HepG2 (cell line): ENCODE data around the gene SLC9A9. TPM values are rescaled to one million over a fixed set of nuclear protein-coding genes. Genes with fewer than 3 reads are reported as not detected.

Experiments used
- ATAC-seq: fragments of 200-7000 bp; cut with Tn5 transposase; 3 replicates; pipeline ENCODE4 v1.9.1; 2020; ENCODE audit warnings: mild to moderate bottlenecking, moderate library complexity
- BruUV-seq: library from RNA; stranded (reverse); fragments of 400-500 nt; replicated peaks from 2 replicates; lab custom pipeline; 2021; lab: Mats Ljungman, UMichigan
- CTCF ChIA-PET: fragments of 300-600 bp; formaldehyde crosslinking; extraction: SDS; loops from one replicate; lab custom pipeline; 2021; ENCODE audit warnings: low total read pairs, inconsistent platforms, low intra/inter-chr PET ratio; lab: Yijun Ruan, JAX
- POLR2A ChIA-PET: fragments of 350-600 bp; sonication (Branson Sonifier 250); formaldehyde crosslinking; loops from one replicate; lab custom pipeline; 2020; ENCODE audit warnings: antibody characterized with exemption, inconsistent platforms; lab: Yijun Ruan, JAX
- DNase-seq: peaks from one replicate; pipeline ENCODE4 v3.0.0-alpha.2; 2015; ENCODE audit warnings: low spot score
- FAIRE-seq: peaks from 3 replicates; lab custom pipeline; 2011; peaks lifted over from hg19 to GRCh38; lab: Jason Lieb, UNC
- H2AFZ ChIP-seq: one replicate; pipeline ENCODE4 v1.6.1; 2011; ENCODE audit warnings: low read length, inconsistent platforms
- H3K27ac ChIP-seq: fragments of 300-600 bp; 3 replicates; pipeline ENCODE4 v1.8.0; 2011; ENCODE audit warnings: mixed run types, mild to moderate bottlenecking, mixed read lengths, low read length, inconsistent platforms; ENCODE audit not compliant: insufficient read depth; ENCODE audit errors: extremely low read length
- H3K27me3 ChIP-seq, 2 experiments: fragments of 200-600 bp in 1 of 2; 2 replicates in 1 of 2; 3 replicates in 1 of 2; pipeline versions ENCODE4 v1.6.0 to v1.8.0; 2011; ENCODE audit warnings: low read length in 2 of 2, mild to moderate bottlenecking in 2 of 2, moderate library complexity in 2 of 2, inconsistent platforms in 1 of 2; ENCODE audit not compliant: insufficient read depth in 2 of 2, control insufficient read depth in 1 of 2
- H3K36me3 ChIP-seq, 2 experiments: fragments of 200-600 bp in 1 of 2; replicated peaks in 1 of 2; 2 replicates in 1 of 2; 3 replicates in 1 of 2; pipeline versions ENCODE4 v1.5.1 to v1.8.0; 2011; ENCODE audit warnings: low read length in 2 of 2, inconsistent platforms in 1 of 2; ENCODE audit not compliant: insufficient read depth in 2 of 2, control insufficient read depth in 1 of 2
- H3K4me1 ChIP-seq: 2 replicates; pipeline ENCODE4 v1.5.1; 2012; ENCODE audit warnings: low read length, inconsistent platforms; ENCODE audit not compliant: insufficient read depth
- H3K4me2 ChIP-seq: 2 replicates; pipeline ENCODE4 v1.6.0; 2011; ENCODE audit warnings: low read depth, low read length, inconsistent platforms
- H3K4me3 ChIP-seq, 3 experiments: fragments of 200-600 bp in 1 of 3; sonication (generic), shearing (Covaris generic) in 1 of 3; replicated peaks in 1 of 3; 2 replicates each; pipeline ENCODE4 v1.5.1; 2011 to 2016; ENCODE audit warnings: low read length in 3 of 3, inconsistent platforms in 2 of 3, low read depth in 2 of 3, mild to moderate bottlenecking in 2 of 3, control low read depth in 1 of 3, mixed read lengths in 1 of 3; ENCODE audit not compliant: insufficient read depth in 1 of 3
- H3K79me2 ChIP-seq: one replicate; pipeline ENCODE4 v1.6.1; 2011; ENCODE audit warnings: low read length, inconsistent platforms; ENCODE audit not compliant: insufficient read depth
- H3K9ac ChIP-seq: 2 replicates; pipeline ENCODE4 v1.6.0; 2011; ENCODE audit warnings: mild to moderate bottlenecking, low read depth, low read length, inconsistent platforms; ENCODE audit not compliant: insufficient read depth
- H3K9me3 ChIP-seq: 2 replicates; pipeline ENCODE4 v1.5.1; 2012; ENCODE audit warnings: mild to moderate bottlenecking, low read length
- H4K20me1 ChIP-seq: 2 replicates; pipeline ENCODE4 v1.6.0; 2011; ENCODE audit warnings: inconsistent platforms, mild to moderate bottlenecking, low read length, moderate library complexity; ENCODE audit not compliant: insufficient read depth
- ARNTL ChIP-seq: sonication (generic); formaldehyde crosslinking; IDR thresholded peaks from 2 replicates; pipeline ENCODE4 v1.4.0; 2020; ENCODE audit warnings: mild to moderate bottlenecking, missing genetic modification reagents
- FOSL2 ChIP-seq: sonication (generic); formaldehyde crosslinking; IDR thresholded peaks from 2 replicates; pipeline ENCODE4 v1.4.0; 2020; ENCODE audit warnings: missing genetic modification reagents
- WGBS: methylation state at CpG from one replicate; pipeline ENCODE4 v1.1.6; 2017; ENCODE audit warnings: low lambda C conversion rate; 5-methylcytosine and 5-hydroxymethylcytosine counted together
- in situ Hi-C: cut with HindIII; loops from 2 replicates; pipeline ENCODE4 v1.10.0; 2017; ENCODE audit warnings: low pct_unique_long_range_greater_than_20kb; ENCODE audit not compliant: extremely low pct_ligation_motif_present
- intact Hi-C: fragments of 100-400 bp; cut with micrococcal nuclease; formaldehyde crosslinking; loops from one replicate; pipeline ENCODE4 v1.10.0; 2022; ENCODE audit not compliant: unreplicated experiment
- polyA plus RNA-seq, 8 experiments: library from polyadenylated mRNA; depleted of rRNA in 3 of 8; stranded (reverse) in 7 of 8; unstranded in 1 of 8; fragments of >200 nt; fragmentation: Illumina TruSeq in 4 of 8; extraction: Trizol in 4 of 8; gene quantifications; 2 replicates each; pipeline versions ENCODE4 v1.2.1 to v1.2.3, GENCODE V29; 2011 to 2016; ENCODE audit warnings: low read depth in 4 of 8, missing spikeins in 1 of 8, mixed read lengths in 1 of 8; ENCODE audit not compliant: insufficient read depth in 1 of 8
- total RNA-seq, 5 experiments: library from RNA; depleted of rRNA; stranded (reverse); fragments of >200 nt; fragmentation: Illumina TruSeq; extraction: Trizol; gene quantifications; 2 replicates each; pipeline ENCODE4 v1.2.3, GENCODE V29; 2016; ENCODE audit warnings: low read depth in 1 of 5
- TF ChIP-seq, protein P1 (sequence below): IDR thresholded peaks from 2 replicates; pipeline ENCODE4 v1.6.1; 2016; ENCODE audit warnings: low read depth, missing genetic modification reagents, missing compliant biosample characterization

SLC9A9 gene
- total and polyA plus RNA-seq, 2 of the 13 experiments (the other 11 are each of a cell fraction or from before 2014, with no cell fraction given), result not detected

DNA sequence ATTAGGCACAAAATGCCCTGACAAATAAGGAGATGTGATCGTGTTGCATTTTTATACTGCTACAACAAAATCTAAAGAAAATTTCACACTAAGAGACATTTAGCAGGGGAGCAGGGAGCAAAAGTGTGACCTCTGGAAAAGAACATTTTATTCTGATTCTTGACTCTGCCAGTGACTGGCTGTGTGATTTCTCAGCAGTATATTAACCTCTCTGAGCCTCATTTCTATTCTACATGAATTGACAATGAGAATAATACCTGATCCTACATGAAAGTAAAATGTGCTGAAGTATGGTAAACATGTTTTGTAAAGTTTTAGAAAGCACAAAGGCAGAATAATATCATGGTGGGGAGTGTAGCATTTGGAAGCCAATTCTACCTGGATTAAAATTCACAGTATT, 273.3 kb downstream of the SLC9A9 start (continued):
- TF ChIP-seq, protein P1, sequence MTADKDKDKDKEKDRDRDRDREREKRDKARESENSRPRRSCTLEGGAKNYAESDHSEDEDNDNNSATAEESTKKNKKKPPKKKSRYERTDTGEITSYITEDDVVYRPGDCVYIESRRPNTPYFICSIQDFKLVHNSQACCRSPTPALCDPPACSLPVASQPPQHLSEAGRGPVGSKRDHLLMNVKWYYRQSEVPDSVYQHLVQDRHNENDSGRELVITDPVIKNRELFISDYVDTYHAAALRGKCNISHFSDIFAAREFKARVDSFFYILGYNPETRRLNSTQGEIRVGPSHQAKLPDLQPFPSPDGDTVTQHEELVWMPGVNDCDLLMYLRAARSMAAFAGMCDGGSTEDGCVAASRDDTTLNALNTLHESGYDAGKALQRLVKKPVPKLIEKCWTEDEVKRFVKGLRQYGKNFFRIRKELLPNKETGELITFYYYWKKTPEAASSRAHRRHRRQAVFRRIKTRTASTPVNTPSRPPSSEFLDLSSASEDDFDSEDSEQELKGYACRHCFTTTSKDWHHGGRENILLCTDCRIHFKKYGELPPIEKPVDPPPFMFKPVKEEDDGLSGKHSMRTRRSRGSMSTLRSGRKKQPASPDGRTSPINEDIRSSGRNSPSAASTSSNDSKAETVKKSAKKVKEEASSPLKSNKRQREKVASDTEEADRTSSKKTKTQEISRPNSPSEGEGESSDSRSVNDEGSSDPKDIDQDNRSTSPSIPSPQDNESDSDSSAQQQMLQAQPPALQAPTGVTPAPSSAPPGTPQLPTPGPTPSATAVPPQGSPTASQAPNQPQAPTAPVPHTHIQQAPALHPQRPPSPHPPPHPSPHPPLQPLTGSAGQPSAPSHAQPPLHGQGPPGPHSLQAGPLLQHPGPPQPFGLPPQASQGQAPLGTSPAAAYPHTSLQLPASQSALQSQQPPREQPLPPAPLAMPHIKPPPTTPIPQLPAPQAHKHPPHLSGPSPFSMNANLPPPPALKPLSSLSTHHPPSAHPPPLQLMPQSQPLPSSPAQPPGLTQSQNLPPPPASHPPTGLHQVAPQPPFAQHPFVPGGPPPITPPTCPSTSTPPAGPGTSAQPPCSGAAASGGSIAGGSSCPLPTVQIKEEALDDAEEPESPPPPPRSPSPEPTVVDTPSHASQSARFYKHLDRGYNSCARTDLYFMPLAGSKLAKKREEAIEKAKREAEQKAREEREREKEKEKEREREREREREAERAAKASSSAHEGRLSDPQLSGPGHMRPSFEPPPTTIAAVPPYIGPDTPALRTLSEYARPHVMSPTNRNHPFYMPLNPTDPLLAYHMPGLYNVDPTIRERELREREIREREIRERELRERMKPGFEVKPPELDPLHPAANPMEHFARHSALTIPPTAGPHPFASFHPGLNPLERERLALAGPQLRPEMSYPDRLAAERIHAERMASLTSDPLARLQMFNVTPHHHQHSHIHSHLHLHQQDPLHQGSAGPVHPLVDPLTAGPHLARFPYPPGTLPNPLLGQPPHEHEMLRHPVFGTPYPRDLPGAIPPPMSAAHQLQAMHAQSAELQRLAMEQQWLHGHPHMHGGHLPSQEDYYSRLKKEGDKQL, result no peak

- ChIA-PET POLR2A (no interaction called here), CTCF (no interaction called here)
- no TSS peak for BruUV-seq
- DNase-seq (no peak), FAIRE-seq (no peak), ATAC-seq (no peak)
- H3K36me3 ChIP-seq, result no peaks in the 10 kb centered on the region
- no peak overlapping the region for H3K27ac ChIP-seq
- WGBS, result 4% methylated on average over 8 of the region's 8 CpGs
- in situ Hi-C loops, result no loop called here
- no peak overlapping the region for H3K9ac ChIP-seq
- H3K4me2 ChIP-seq, result no peak overlapping the region
- no peaks in the 10 kb centered on the region for H3K27me3 ChIP-seq
- no peaks in the 10 kb centered on the region for H3K9me3 ChIP-seq
- intact Hi-C loops, result no loop called here
- no peaks in the 10 kb centered on the region for H3K4me1 ChIP-seq
- H2AFZ ChIP-seq, result no peak overlapping the region
- H3K4me3 ChIP-seq, result no peak overlapping the region
- no peaks in the 10 kb centered on the region for H4K20me1 ChIP-seq
- no peaks in the 10 kb centered on the region for H3K79me2 ChIP-seq
- TF ChIP-seq FOSL2 (CRISPR knock-in tag) (no peak), ARNTL (CRISPR knock-in tag) (no peak)
- TF ChIP-seq, all 625 proteins: peak for 0
Observed at GRCh38 chr3:143573610-143574303, 274.5 kb downstream of the SLC9A9 start.
